Esophagus squamous epithelium (tissue), 4 donors: ENCODE data around the gene CFAP69.
A peak's percentile ranks its signal among the peaks of the same experiment; 100 is the strongest.

Source experiments
- POLR2A ChIP-seq, 4 donors: fragments of 450-650 bp; IDR thresholded peaks; one replicate each; pipeline ENCODE4 v1.6.1; 2017; ENCODE audit warnings: antibody characterized with exemption in 4 of 4, mild to moderate bottlenecking in 4 of 4, moderate library complexity in 3 of 4
- TF ChIP-seq, protein P1 (sequence below), 6 experiments: fragments of 450-650 bp in 4 of 6; fragments of 200-600 bp in 2 of 6; sonication (generic) in 2 of 6; IDR thresholded peaks; one replicate each; pipeline ENCODE4 v1.5.1; 2016 to 2019; ENCODE audit warnings: antibody characterized with exemption in 6 of 6, mild to moderate bottlenecking in 4 of 6, moderate library complexity in 4 of 6

DNA sequence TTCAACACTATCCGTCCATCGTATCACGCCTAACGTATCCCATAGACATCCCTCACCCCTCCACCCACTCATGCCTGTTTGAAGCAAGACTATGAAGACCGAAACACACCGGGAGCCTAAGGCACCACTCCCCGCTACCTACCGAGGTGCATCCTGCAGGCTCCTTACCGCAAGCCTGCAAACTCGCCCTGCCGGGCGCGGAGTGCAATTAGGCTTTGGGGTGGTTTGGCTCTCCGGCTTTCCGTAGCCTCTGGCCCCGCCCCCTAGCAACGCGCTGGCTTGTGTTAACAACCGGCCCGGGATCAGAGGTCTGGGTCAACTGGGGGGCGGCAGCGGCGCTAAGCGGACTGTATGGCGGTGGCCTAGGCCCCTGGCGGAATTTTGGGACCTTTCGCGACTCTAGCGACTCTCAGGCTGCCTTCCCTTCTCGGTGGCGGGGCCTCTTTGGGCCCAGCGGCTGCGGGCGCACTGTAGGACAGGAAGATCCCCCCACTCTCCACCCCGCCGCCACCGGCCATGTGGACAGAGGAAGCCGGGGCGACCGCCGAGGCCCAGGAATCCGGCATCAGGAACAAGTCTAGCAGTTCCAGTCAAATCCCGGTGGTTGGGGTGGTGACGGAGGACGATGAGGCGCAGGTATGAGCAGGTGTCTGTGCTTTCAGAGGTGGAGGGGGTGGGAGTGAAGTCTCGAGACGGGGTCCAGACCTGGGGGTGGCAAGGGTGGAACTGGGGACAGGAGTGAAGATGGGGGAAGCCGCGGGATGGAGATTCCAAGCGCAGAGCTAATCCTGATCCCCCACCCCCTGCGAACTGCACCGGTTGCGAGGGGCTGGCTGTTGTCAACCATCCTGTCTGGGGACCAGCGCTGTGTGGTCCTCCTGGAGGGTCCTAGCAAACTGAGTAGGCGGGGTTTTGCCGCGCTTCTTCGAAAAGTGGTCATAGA is at the start of gene CFAP69:
- TF ChIP-seq, protein P1, sequence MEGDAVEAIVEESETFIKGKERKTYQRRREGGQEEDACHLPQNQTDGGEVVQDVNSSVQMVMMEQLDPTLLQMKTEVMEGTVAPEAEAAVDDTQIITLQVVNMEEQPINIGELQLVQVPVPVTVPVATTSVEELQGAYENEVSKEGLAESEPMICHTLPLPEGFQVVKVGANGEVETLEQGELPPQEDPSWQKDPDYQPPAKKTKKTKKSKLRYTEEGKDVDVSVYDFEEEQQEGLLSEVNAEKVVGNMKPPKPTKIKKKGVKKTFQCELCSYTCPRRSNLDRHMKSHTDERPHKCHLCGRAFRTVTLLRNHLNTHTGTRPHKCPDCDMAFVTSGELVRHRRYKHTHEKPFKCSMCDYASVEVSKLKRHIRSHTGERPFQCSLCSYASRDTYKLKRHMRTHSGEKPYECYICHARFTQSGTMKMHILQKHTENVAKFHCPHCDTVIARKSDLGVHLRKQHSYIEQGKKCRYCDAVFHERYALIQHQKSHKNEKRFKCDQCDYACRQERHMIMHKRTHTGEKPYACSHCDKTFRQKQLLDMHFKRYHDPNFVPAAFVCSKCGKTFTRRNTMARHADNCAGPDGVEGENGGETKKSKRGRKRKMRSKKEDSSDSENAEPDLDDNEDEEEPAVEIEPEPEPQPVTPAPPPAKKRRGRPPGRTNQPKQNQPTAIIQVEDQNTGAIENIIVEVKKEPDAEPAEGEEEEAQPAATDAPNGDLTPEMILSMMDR (IDR thresholded peaks at IDR 0.05), result peak in 5 of 6 experiments; percentile 26 to 59 (median 45)
- TF ChIP-seq POLR2A (IDR thresholded peaks at IDR 0.05), result peak in 1 of 4 donors; percentile 39
